PC-3 (cell line): Measurements from ENCODE around the gene KLRC3.

ENCODE experiments used
- EZH2 ChIP-seq: fragments of 300-600 bp; sonication (generic); IDR thresholded peaks from one replicate; pipeline ENCODE4 v1.6.1; 2017; ENCODE audit warnings: antibody characterized with exemption, mild to moderate bottlenecking, low read length; ENCODE audit not compliant: unreplicated experiment
- EZH2phosphoT487 ChIP-seq: fragments of 300-600 bp; sonication (generic); IDR thresholded peaks from 2 replicates; pipeline ENCODE4 v1.6.1; 2018; ENCODE audit warnings: mild to moderate bottlenecking, antibody characterized with exemption, low read length, borderline replicate concordance
- TF ChIP-seq, protein P1 (sequence below): fragments of 300-600 bp; sonication (generic); conservative IDR thresholded peaks from 2 replicates; pipeline ENCODE4 v1.5.1; 2017; ENCODE audit warnings: antibody characterized with exemption, low read depth, mild to moderate bottlenecking, low read length

DNA sequence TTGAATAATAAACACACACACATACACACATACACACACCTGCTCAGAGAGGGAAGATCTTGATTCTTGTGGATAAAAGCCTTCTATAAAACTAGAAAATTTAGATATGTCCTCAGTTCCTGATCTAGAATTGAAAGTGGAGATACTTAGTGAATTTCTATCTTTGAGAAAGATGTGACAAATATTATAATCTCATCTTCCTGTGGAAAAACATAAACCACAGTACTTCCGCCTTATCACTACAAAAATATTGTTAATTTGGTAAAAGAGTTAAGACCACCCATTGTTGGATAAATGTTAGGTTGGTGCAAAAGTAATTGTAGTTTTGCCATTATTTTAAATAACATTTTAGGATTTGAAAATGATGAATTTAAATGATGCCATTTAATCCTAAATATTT lies 30.5 kb downstream of the KLRC3 start, which contains the start of gene KLRK1:
- TF ChIP-seq, protein P1, sequence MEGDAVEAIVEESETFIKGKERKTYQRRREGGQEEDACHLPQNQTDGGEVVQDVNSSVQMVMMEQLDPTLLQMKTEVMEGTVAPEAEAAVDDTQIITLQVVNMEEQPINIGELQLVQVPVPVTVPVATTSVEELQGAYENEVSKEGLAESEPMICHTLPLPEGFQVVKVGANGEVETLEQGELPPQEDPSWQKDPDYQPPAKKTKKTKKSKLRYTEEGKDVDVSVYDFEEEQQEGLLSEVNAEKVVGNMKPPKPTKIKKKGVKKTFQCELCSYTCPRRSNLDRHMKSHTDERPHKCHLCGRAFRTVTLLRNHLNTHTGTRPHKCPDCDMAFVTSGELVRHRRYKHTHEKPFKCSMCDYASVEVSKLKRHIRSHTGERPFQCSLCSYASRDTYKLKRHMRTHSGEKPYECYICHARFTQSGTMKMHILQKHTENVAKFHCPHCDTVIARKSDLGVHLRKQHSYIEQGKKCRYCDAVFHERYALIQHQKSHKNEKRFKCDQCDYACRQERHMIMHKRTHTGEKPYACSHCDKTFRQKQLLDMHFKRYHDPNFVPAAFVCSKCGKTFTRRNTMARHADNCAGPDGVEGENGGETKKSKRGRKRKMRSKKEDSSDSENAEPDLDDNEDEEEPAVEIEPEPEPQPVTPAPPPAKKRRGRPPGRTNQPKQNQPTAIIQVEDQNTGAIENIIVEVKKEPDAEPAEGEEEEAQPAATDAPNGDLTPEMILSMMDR = no peak
- no peak for TF ChIP-seq EZH2phosphoT487
- TF ChIP-seq EZH2 = no peak
